Endothelial cell of umbilical vein (primary cell): ENCODE measurements around the gene INTS1.

Experiments used
- CTCF ChIP-seq, 2 donors: IDR thresholded peaks; 1 replicate in 1 of 2; 2 replicates in 1 of 2; pipeline ENCODE4 v1.5.1; 2011; ENCODE audit warnings: low read length in 2 of 2, mild to moderate bottlenecking in 2 of 2, moderate library complexity in 2 of 2, control low read depth in 1 of 2, inconsistent platforms in 1 of 2, low read depth in 1 of 2; ENCODE audit not compliant: insufficient read depth in 1 of 2; ENCODE audit errors: extremely low read depth in 1 of 2
- EZH2 ChIP-seq: IDR thresholded peaks from 2 replicates; pipeline ENCODE4 v1.6.1; 2012; ENCODE audit warnings: borderline replicate concordance, low read depth, mild to moderate bottlenecking, moderate library complexity, low read length, inconsistent platforms; ENCODE audit not compliant: severe bottlenecking
- FOS ChIP-seq: IDR thresholded peaks from 2 replicates; pipeline ENCODE4 v1.6.1; 2011; ENCODE audit warnings: mild to moderate bottlenecking, low read length, moderate library complexity, borderline replicate concordance; ENCODE audit not compliant: insufficient read depth
- GATA2 ChIP-seq: IDR thresholded peaks from 2 replicates; pipeline ENCODE4 v1.7.0; 2011; ENCODE audit warnings: low read depth, mild to moderate bottlenecking, moderate library complexity, mixed read lengths, low read length; ENCODE audit not compliant: insufficient read length, insufficient read depth
- JUN ChIP-seq: IDR thresholded peaks from 2 replicates; pipeline ENCODE4 v1.6.1; 2011; ENCODE audit warnings: borderline replicate concordance, low read depth; ENCODE audit not compliant: insufficient read length, insufficient read depth
- MYC ChIP-seq: IDR thresholded peaks from one replicate; pipeline ENCODE4 v1.6.1; 2011; ENCODE audit warnings: mild to moderate bottlenecking, low read depth, low read length
- POLR2A ChIP-seq: IDR thresholded peaks from 2 replicates; pipeline ENCODE4 v1.6.1; 2012; ENCODE audit warnings: low read depth, mild to moderate bottlenecking, control low read depth, low read length
- POLR2AphosphoS5 ChIP-seq: IDR thresholded peaks from 2 replicates; pipeline ENCODE4 v1.6.1; 2012; ENCODE audit warnings: low read depth, mild to moderate bottlenecking, control low read depth, low read length, moderate library complexity; ENCODE audit not compliant: insufficient read depth
- TF ChIP-seq, protein P1 (sequence below): IDR thresholded peaks from 2 replicates; pipeline ENCODE4 v1.6.1; 2011; ENCODE audit not compliant: insufficient read depth, insufficient read length

GRCh38 chr7:1444925-1445322 lies 59.3 kb downstream of the INTS1 start:
- TF ChIP-seq FOS (no peak), CTCF (IDR thresholded peaks at IDR 0.05; ENCODE audit: extremely low read depth in 1 of 2, insufficient read depth in 1 of 2, low read depth in 1 of 2, low read length in 2 of 2) (no peak), POLR2A (no peak), EZH2 (no peak), POLR2AphosphoS5 (no peak), JUN (no peak), MYC (no peak), GATA2 (no peak)
- TF ChIP-seq, protein P1, sequence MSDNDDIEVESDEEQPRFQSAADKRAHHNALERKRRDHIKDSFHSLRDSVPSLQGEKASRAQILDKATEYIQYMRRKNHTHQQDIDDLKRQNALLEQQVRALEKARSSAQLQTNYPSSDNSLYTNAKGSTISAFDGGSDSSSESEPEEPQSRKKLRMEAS: no peak
